Natural killer cell (primary cell): ENCODE measurements around the gene ABR. TPM values are rescaled to one million over a fixed set of nuclear protein-coding genes. Genes with fewer than 3 reads are reported as not detected.

ENCODE experiments used
- ATAC-seq, 3 donors: fragments of 150-1000 bp in 2 of 3; fragments of 200-7000 bp in 1 of 3; cut with Tn5 transposase; 1 replicate in 1 of 3; 2 replicates in 2 of 3; pipeline ENCODE4 v1.10.0; 2021; ENCODE audit warnings: mild to moderate bottlenecking in 2 of 3, moderate library complexity in 2 of 3
- DNase-seq, 2 donors: peaks; one replicate each; pipeline versions ENCODE4 v3.0.0 to v3.0.0-alpha.2; 2013 to 2021; ENCODE audit warnings: mixed read lengths in 1 of 2
- H3K27ac ChIP-seq: one replicate; pipeline ENCODE4 v1.5.1; 2013; ENCODE audit warnings: mild to moderate bottlenecking, low read length
- H3K27me3 ChIP-seq: one replicate; pipeline ENCODE4 v1.6.1; 2013; ENCODE audit warnings: low read length; ENCODE audit not compliant: control insufficient read depth, insufficient read depth
- H3K36me3 ChIP-seq: one replicate; pipeline ENCODE4 v1.6.1; 2013; ENCODE audit warnings: low read length; ENCODE audit not compliant: control insufficient read depth, insufficient read depth
- H3K4me1 ChIP-seq: one replicate; pipeline ENCODE4 v1.6.1; 2013; ENCODE audit warnings: low read length; ENCODE audit not compliant: control insufficient read depth, insufficient read depth
- H3K4me3 ChIP-seq: one replicate; pipeline ENCODE4 v1.5.1; 2013; ENCODE audit warnings: low read length
- H3K9me3 ChIP-seq: one replicate; pipeline ENCODE4 v1.6.1; 2013; ENCODE audit warnings: low read length; ENCODE audit not compliant: control insufficient read depth, insufficient read depth
- H3K27ac Mint-ChIP-seq, 2 donors: one replicate each; pipeline ENCODE4 v1.8.0; 2022; ENCODE audit warnings: mild to moderate bottlenecking in 2 of 2, mixed read lengths in 2 of 2, moderate library complexity in 1 of 2
- H3K27me3 Mint-ChIP-seq, 2 donors: one replicate each; pipeline ENCODE4 v1.8.0; 2022; ENCODE audit warnings: low read depth in 2 of 2, mixed read lengths in 2 of 2
- H3K36me3 Mint-ChIP-seq: one replicate; pipeline ENCODE4 v1.8.0; 2022; ENCODE audit warnings: mixed read lengths
- H3K4me1 Mint-ChIP-seq, 2 donors: one replicate each; pipeline ENCODE4 v1.8.0; 2022; ENCODE audit warnings: mixed read lengths in 2 of 2
- H3K4me3 Mint-ChIP-seq: one replicate; pipeline ENCODE4 v1.8.0; 2022; ENCODE audit warnings: mild to moderate bottlenecking, moderate library complexity, mixed read lengths
- H3K9me3 Mint-ChIP-seq, 2 donors: one replicate each; pipeline ENCODE4 v1.8.0; 2022; ENCODE audit warnings: mixed read lengths in 2 of 2
- WGBS: methylation state at CpG from one replicate; pipeline ENCODE4 v1.1.7; 2013; ENCODE audit warnings: missing lambda C conversion rate; ENCODE audit not compliant: insufficient coverage; 5-methylcytosine and 5-hydroxymethylcytosine counted together
- intact Hi-C: fragments of 100-400 bp; cut with micrococcal nuclease; formaldehyde crosslinking; loops from one replicate; pipeline ENCODE4 v1.14.2; 2022
- total RNA-seq, 4 donors: library from RNA; stranded (reverse); fragments of 120-200 nt in 1 of 4; gene quantifications; one replicate each; pipeline versions ENCODE4 v1.2.3 to v1.2.4, GENCODE V29; 2013 to 2022
- TF ChIP-seq, protein P1 (sequence below): fragments of 200-600 bp; IDR thresholded peaks from one replicate; pipeline ENCODE4 v1.8.0; 2022; ENCODE audit warnings: antibody characterized with exemption

ABR gene
- total RNA-seq, 3 donors from 2014 or later (not counting 1 experiment from before 2014, with no cell fraction given): 155 to 215 (median 163) TPM

DNA sequence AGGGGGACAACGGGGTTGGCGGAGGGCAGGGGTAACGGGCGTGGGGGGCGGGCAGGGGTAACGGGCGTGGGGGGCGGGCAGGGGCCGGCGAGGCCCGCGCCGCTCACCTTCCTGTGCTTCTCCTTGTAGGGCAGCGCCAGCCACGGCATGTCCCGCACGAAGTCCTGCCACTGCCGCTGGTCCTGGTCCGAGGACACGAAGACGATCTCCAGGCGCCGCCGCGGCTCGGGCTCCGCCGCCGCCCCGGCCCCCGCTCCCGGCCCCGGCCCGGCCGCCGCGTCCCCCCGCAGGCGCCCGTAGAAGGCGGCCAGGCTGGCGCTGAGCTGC lies 200.6 kb downstream of the ABR start:
- H3K9me3 Mint-ChIP-seq: no peaks in the 10 kb centered on the region
- DNase-seq (no peak), ATAC-seq (peak in 2 of 3 donors; percentile 3 to 9)
- no peak overlapping the region for H3K27ac Mint-ChIP-seq
- intact Hi-C loops: no loop called here
- peaks cover 21% of the 10 kb centered on the region for H3K4me1 ChIP-seq
- no peaks in the 10 kb centered on the region for H3K36me3 Mint-ChIP-seq
- TF ChIP-seq, protein P1, sequence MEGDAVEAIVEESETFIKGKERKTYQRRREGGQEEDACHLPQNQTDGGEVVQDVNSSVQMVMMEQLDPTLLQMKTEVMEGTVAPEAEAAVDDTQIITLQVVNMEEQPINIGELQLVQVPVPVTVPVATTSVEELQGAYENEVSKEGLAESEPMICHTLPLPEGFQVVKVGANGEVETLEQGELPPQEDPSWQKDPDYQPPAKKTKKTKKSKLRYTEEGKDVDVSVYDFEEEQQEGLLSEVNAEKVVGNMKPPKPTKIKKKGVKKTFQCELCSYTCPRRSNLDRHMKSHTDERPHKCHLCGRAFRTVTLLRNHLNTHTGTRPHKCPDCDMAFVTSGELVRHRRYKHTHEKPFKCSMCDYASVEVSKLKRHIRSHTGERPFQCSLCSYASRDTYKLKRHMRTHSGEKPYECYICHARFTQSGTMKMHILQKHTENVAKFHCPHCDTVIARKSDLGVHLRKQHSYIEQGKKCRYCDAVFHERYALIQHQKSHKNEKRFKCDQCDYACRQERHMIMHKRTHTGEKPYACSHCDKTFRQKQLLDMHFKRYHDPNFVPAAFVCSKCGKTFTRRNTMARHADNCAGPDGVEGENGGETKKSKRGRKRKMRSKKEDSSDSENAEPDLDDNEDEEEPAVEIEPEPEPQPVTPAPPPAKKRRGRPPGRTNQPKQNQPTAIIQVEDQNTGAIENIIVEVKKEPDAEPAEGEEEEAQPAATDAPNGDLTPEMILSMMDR: no peak
- H3K27me3 Mint-ChIP-seq: peaks cover 22 to 35% of the 10 kb centered on the region in 2 donors
- no peaks in the 10 kb centered on the region for H3K36me3 ChIP-seq
- H3K4me3 Mint-ChIP-seq: no peak overlapping the region
- peaks cover 27% of the 10 kb centered on the region for H3K27me3 ChIP-seq
- no peak overlapping the region for H3K4me3 ChIP-seq
- no peak overlapping the region for H3K27ac ChIP-seq
- WGBS: under 1% methylated on average over 42 of the region's 42 CpGs
- peaks cover 12 to 17% of the 10 kb centered on the region in 2 donors for H3K4me1 Mint-ChIP-seq
- no peaks in the 10 kb centered on the region for H3K9me3 ChIP-seq

DNA sequence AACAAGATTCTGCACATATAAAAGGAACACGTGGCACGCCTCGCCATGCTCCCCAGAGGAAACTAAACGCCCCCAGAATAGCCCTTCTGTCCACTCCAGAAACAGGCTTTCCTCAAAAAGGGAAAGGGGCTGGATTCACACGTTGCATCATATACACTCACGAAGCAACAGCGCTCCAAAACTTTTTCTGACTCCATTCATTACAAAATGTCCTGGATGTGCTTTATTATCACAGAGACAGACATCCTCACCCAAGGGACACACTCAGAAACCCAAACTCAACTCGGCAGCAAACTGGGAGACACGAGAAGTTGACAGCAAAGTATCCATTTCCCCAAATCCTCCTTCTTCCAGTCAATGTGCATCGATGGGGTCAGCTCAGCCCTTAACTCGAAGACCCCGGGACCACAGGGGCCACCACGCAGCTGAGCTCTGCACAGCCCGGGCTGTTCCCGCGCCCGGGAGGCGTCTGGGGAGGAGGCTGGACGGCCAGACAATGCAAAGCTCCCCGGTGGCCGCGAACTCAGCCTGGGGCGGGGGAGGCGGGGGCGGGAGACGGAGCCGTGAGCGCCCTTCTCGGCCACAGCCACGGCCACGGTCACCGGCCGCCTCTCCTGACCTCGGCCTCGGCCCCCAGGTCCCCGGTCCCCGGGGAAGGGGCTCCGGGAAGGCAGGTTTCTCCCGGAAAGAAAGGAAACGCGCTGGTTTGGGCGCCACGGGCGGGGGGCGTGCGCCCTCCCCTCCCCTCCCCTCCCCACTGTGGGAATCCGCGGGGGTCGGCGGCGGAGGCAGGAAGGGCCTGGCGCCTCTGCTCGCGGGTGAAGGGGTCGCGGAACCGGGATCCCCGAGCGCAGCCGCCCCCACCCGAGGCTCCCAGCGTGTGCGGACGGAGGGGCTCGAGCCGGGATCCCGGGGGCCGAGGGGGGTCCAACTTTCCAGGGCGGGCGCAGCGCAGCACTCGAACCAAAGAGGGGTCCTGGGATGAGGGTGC lies 201.4 kb downstream of the ABR start:
- Histone ChIP-seq H3K36me3 (no peaks in the 10 kb centered on the region), H3K4me1 (peaks cover 21% of the 10 kb centered on the region), H3K27ac (no peak overlapping the region), H3K9me3 (no peaks in the 10 kb centered on the region), H3K27me3 (peaks cover 27% of the 10 kb centered on the region), H3K4me3 (no peak overlapping the region)
- intact Hi-C loops: no loop called here
- Mint-ChIP-seq H3K4me3 (peak overlapping the region; percentile 75), H3K27me3 (peaks cover 23 to 37% of the 10 kb centered on the region in 2 donors), H3K9me3 (no peaks in the 10 kb centered on the region), H3K36me3 (no peaks in the 10 kb centered on the region), H3K4me1 (peaks cover 12 to 17% of the 10 kb centered on the region in 2 donors), H3K27ac (no peak overlapping the region)
- TF ChIP-seq, protein P1: no peak
- no peak for ATAC-seq
- WGBS: 3% methylated on average over 63 of the region's 72 CpGs
- DNase-seq: peak in 1 of 2 donors; percentile 32

DNA sequence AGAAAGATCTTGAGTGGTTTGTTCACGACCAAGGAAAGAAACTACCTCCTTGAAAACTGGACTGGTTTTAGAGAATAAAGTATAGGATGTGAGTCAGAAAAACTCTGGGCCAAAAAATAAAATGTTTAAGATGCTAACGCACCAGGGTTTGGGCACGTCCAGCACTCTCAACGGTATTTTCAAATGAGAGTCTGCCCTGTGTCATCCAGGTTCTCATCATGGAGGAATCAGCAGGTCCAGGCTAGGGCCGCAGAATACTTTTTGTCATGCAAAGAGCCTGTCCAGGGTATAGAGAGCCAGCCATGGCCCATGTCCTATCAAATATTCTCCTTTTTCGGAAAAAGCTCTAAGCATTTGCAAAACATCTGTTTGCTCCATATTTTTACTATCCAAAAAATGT lies 202.6 kb downstream of the ABR start:
- H3K4me1 Mint-ChIP-seq: peaks cover 12 to 17% of the 10 kb centered on the region in 2 donors
- no peaks in the 10 kb centered on the region for H3K9me3 Mint-ChIP-seq
- H3K27ac Mint-ChIP-seq: no peak overlapping the region
- Histone ChIP-seq H3K4me3 (no peak overlapping the region), H3K4me1 (peaks cover 21% of the 10 kb centered on the region), H3K9me3 (no peaks in the 10 kb centered on the region), H3K36me3 (no peaks in the 10 kb centered on the region), H3K27me3 (peaks cover 27% of the 10 kb centered on the region), H3K27ac (no peak overlapping the region)
- peaks cover 25 to 42% of the 10 kb centered on the region in 2 donors for H3K27me3 Mint-ChIP-seq
- no peak for ATAC-seq
- TF ChIP-seq, protein P1: no peak
- no peak overlapping the region for H3K4me3 Mint-ChIP-seq
- intact Hi-C loops: no loop called here
- no peaks in the 10 kb centered on the region for H3K36me3 Mint-ChIP-seq
- DNase-seq: no peak
- 94% methylated on average over 6 of the region's 6 CpGs for WGBS
